ENCODE data around the gene DPF1.

- TF ChIP-seq ZFX (IDR thresholded peaks at IDR 0.05) (no peak), CTCF (conservative IDR thresholded peaks at IDR 0.05) (no peak)
Observed at GRCh38 chr19:38213469-38213868, 10.6 kb downstream of the DPF1 start.

Measured in C4-2B (cell line).